B cell (primary cell): ENCODE measurements around the gene MMP2. TPM values are rescaled to one million over a fixed set of nuclear protein-coding genes. Genes with fewer than 3 reads are reported as not detected.

ENCODE experiments used
- ATAC-seq: fragments of 200-7000 bp; cut with Tn5 transposase; one replicate; pipeline ENCODE4 v1.10.0; 2021; ENCODE audit warnings: low read depth, mild to moderate bottlenecking, moderate number of reproducible peaks, moderate library complexity
- CTCF ChIA-PET: fragments of 350-600 bp; sonication (Branson Sonifier 250); formaldehyde crosslinking; loops from one replicate; lab custom pipeline; 2021; ENCODE audit warnings: antibody characterized with exemption, inconsistent platforms; lab: Charles Lee
- POLR2A ChIA-PET: fragments of 350-600 bp; sonication (Branson Sonifier 250); formaldehyde crosslinking; loops from one replicate; lab custom pipeline; 2021; ENCODE audit warnings: antibody characterized with exemption; lab: Charles Lee
- DNase-seq: peaks from one replicate; pipeline ENCODE4 v3.0.0; 2013
- H2AFZ ChIP-seq: 2 replicates; pipeline ENCODE4 v1.6.1; 2012; ENCODE audit warnings: mild to moderate bottlenecking, low read depth, low read length; ENCODE audit not compliant: insufficient read depth, poor library complexity, severe bottlenecking
- H3K27ac ChIP-seq, 2 donors: 1 replicate in 1 of 2; 2 replicates in 1 of 2; pipeline ENCODE4 v1.5.1; 2012 to 2013; ENCODE audit warnings: low read length in 2 of 2, mild to moderate bottlenecking in 2 of 2, moderate library complexity in 1 of 2
- H3K27me3 ChIP-seq, 4 experiments: fragments of 200-600 bp in 1 of 4; sonication (generic) in 1 of 4; replicated peaks in 1 of 4; 1 replicate in 2 of 4; 2 replicates in 2 of 4; pipeline versions ENCODE4 v1.6.1 to v1.7.0; 2013 to 2016; ENCODE audit warnings: low read length in 3 of 4, mild to moderate bottlenecking in 2 of 4, mixed read lengths in 1 of 4, moderate library complexity in 1 of 4; ENCODE audit not compliant: insufficient read depth in 4 of 4, control insufficient read depth in 3 of 4; ENCODE audit errors: control extremely low read depth in 1 of 4
- H3K36me3 ChIP-seq, 2 experiments: replicated peaks in 1 of 2; 1 replicate in 1 of 2; 2 replicates in 1 of 2; pipeline versions ENCODE4 v1.6.1 to v1.7.1; 2013; ENCODE audit warnings: low read length in 1 of 2; ENCODE audit not compliant: insufficient read depth in 2 of 2, control insufficient read depth in 1 of 2; ENCODE audit errors: control extremely low read depth in 1 of 2, extremely low read depth in 1 of 2
- H3K4me1 ChIP-seq, 2 donors: fragments of 200-600 bp in 1 of 2; sonication (generic) in 1 of 2; 1 replicate in 1 of 2; 2 replicates in 1 of 2; pipeline versions ENCODE4 v1.5.1 to v1.6.1; 2013 to 2017; ENCODE audit warnings: low read length in 2 of 2; ENCODE audit not compliant: control insufficient read depth in 2 of 2, insufficient read depth in 2 of 2
- H3K4me2 ChIP-seq: replicated peaks from 2 replicates; pipeline ENCODE3; 2012; ENCODE audit warnings: mild to moderate bottlenecking, low read depth, low read length; ENCODE audit not compliant: poor library complexity, severe bottlenecking
- H3K4me3 ChIP-seq, 5 experiments: fragments of 200-600 bp in 1 of 5; sonication (generic) in 1 of 5; 1 replicate in 3 of 5; 2 replicates in 2 of 5; pipeline versions ENCODE4 v1.5.1 to v1.7.0; 2011 to 2016; ENCODE audit warnings: low read length in 4 of 5, mild to moderate bottlenecking in 4 of 5, low read depth in 2 of 5, control low read depth in 1 of 5, moderate library complexity in 1 of 5; ENCODE audit not compliant: insufficient read depth in 1 of 5; ENCODE audit errors: control extremely low read depth in 1 of 5, extremely low read depth in 1 of 5
- H3K79me2 ChIP-seq: fragments of 200-600 bp; sonication (generic); one replicate; pipeline ENCODE4 v1.6.0; 2016; ENCODE audit warnings: low read length; ENCODE audit not compliant: control insufficient read depth, insufficient read depth
- H3K9ac ChIP-seq: fragments of 200-600 bp; sonication (generic); 2 replicates; pipeline ENCODE4 v1.6.1; 2017; ENCODE audit warnings: mild to moderate bottlenecking, low read length, moderate library complexity
- H3K9me3 ChIP-seq, 3 donors: one replicate each; pipeline versions ENCODE4 v1.6.1 to v1.7.1; 2013; ENCODE audit warnings: low read length in 2 of 3; ENCODE audit not compliant: control insufficient read depth in 2 of 3, insufficient read depth in 1 of 3; ENCODE audit errors: control extremely low read depth in 1 of 3
- H4K20me1 ChIP-seq: 2 replicates; pipeline ENCODE4 v1.6.0; 2012; ENCODE audit warnings: mild to moderate bottlenecking, low read length; ENCODE audit not compliant: insufficient read depth, control insufficient read depth, poor library complexity, severe bottlenecking
- H3K27ac Mint-ChIP-seq: one replicate; pipeline ENCODE4 v1.8.0; 2021; ENCODE audit warnings: mixed read lengths
- H3K27me3 Mint-ChIP-seq: one replicate; pipeline ENCODE4 v1.8.0; 2021; ENCODE audit warnings: mixed read lengths
- H3K4me1 Mint-ChIP-seq: one replicate; pipeline ENCODE4 v1.8.0; 2021; ENCODE audit warnings: mixed read lengths
- H3K4me3 Mint-ChIP-seq: one replicate; pipeline ENCODE4 v1.8.0; 2021; ENCODE audit warnings: mixed read lengths
- H3K9me3 Mint-ChIP-seq: one replicate; pipeline ENCODE4 v1.8.0; 2022; ENCODE audit warnings: mixed read lengths; ENCODE audit not compliant: insufficient read depth
- CTCF ChIP-seq: fragments of 200-600 bp; IDR thresholded peaks from one replicate; pipeline ENCODE4 v1.8.0; 2022; ENCODE audit warnings: antibody characterized with exemption, mild to moderate bottlenecking
- EZH2 ChIP-seq: IDR thresholded peaks from 2 replicates; pipeline ENCODE4 v1.6.1; 2012; ENCODE audit warnings: borderline replicate concordance, low read depth, mild to moderate bottlenecking, moderate library complexity, low read length; ENCODE audit not compliant: insufficient read depth, poor library complexity, severe bottlenecking
- WGBS: methylation state at CpG from one replicate; pipeline ENCODE4 v1.1.5; 2013; ENCODE audit warnings: missing lambda C conversion rate; ENCODE audit not compliant: insufficient coverage; 5-methylcytosine and 5-hydroxymethylcytosine counted together
- intact Hi-C: fragments of 100-400 bp; cut with micrococcal nuclease; formaldehyde crosslinking; loops from one replicate; pipeline ENCODE4 v1.10.0; 2022
- polyA plus RNA-seq: library from polyadenylated mRNA; depleted of rRNA; stranded (reverse); fragments of >200 nt; gene quantifications from 2 replicates; pipeline ENCODE4 v1.2.3, GENCODE V29; 2012
- total RNA-seq, 2 donors: library from RNA; stranded (reverse); fragments of 120-200 nt in 1 of 2; gene quantifications; 1 replicate in 1 of 2; 2 replicates in 1 of 2; pipeline versions ENCODE4 v1.2.3 to v1.2.4, GENCODE V29; 2013 to 2022

The MMP2 gene
- total and polyA plus RNA-seq, 2 donors (not counting 1 experiment from before 2014, with no cell fraction given) = not detected

- Mint-ChIP-seq H3K9me3 (no peaks in the 10 kb centered on the region), H3K4me1 (no peaks in the 10 kb centered on the region), H3K27ac (no peak overlapping the region), H3K27me3 (peaks cover 17% of the 10 kb centered on the region), H3K4me3 (no peak overlapping the region)
- H3K27me3 ChIP-seq = no peaks in the 10 kb centered on the region
- ATAC-seq = no peak
- ChIA-PET POLR2A (no interaction called here), CTCF (no interaction called here)
- H3K4me1 ChIP-seq = no peaks in the 10 kb centered on the region
- H2AFZ ChIP-seq = no peak overlapping the region
- H4K20me1 ChIP-seq = no peaks in the 10 kb centered on the region
- TF ChIP-seq EZH2 (no peak), CTCF (no peak)
- no peak overlapping the region for H3K27ac ChIP-seq
- WGBS = no CpG with 5 or more reads among the region's 3 CpGs
- no peaks in the 10 kb centered on the region for H3K79me2 ChIP-seq
- no peaks in the 10 kb centered on the region for H3K36me3 ChIP-seq
- no peak for DNase-seq
- H3K9ac ChIP-seq = no peak overlapping the region
- H3K4me3 ChIP-seq = no peak overlapping the region
- peaks cover 0 to 2% (median 0%) of the 10 kb centered on the region in 3 donors for H3K9me3 ChIP-seq
- intact Hi-C loops = no loop called here
- no peak overlapping the region for H3K4me2 ChIP-seq
Measured at GRCh38 chr16:55494994-55495421, 16.0 kb downstream of the MMP2 start.

GRCh38 chr16:55495616-55496289 lies 16.8 kb downstream of the MMP2 start:
- Histone ChIP-seq H3K4me1 (no peaks in the 10 kb centered on the region), H3K9ac (no peak overlapping the region), H3K4me3 (no peak overlapping the region), H3K36me3 (no peaks in the 10 kb centered on the region), H4K20me1 (no peaks in the 10 kb centered on the region), H3K27me3 (no peaks in the 10 kb centered on the region), H2AFZ (no peak overlapping the region), H3K27ac (no peak overlapping the region), H3K4me2 (no peak overlapping the region), H3K9me3 (no peaks in the 10 kb centered on the region), H3K79me2 (no peaks in the 10 kb centered on the region)
- no peaks in the 10 kb centered on the region for H3K4me1 Mint-ChIP-seq
- DNase-seq = no peak
- no peak for ATAC-seq
- no peaks in the 10 kb centered on the region for H3K9me3 Mint-ChIP-seq
- intact Hi-C loops = no loop called here
- CTCF ChIA-PET = no interaction called here
- no peak overlapping the region for H3K27ac Mint-ChIP-seq
- POLR2A ChIA-PET = no interaction called here
- WGBS = 95% methylated on average over 4 of the region's 7 CpGs
- TF ChIP-seq CTCF = no peak
- no peak for TF ChIP-seq EZH2
- H3K27me3 Mint-ChIP-seq = peaks cover 21% of the 10 kb centered on the region
- no peak overlapping the region for H3K4me3 Mint-ChIP-seq
